HG02938 (cell line): Measurements from ENCODE around the gene ATPAF1.

Experiments used
- ATAC-seq: cut with Tn5 transposase; IDR thresholded peaks from one replicate; pipeline ENCODE4 v1.9.1; 2021; ENCODE audit warnings: mild to moderate bottlenecking, moderate library complexity; ENCODE audit not compliant: unreplicated experiment

ATPAF1 gene

DNA sequence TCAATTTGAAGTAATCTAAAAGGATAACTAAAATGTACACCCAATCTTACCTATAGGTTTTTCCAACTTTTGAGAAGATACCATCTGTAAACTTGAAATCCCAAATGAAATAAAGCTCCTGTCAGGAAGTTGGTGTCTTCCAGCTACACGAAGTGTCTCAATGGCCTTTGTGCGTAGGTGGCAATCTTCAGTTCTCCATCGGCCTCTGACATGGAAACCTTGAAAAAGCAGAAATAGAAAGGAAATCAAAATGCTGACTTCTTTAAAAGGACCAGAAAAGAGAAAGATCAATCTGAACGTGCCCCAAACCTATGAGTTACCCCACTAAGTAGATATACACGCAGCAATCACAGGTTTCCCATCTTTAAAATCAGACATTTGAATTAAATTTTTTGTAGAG, 74.1 kb downstream of the ATPAF1 start:
- no peak for ATAC-seq

DNA sequence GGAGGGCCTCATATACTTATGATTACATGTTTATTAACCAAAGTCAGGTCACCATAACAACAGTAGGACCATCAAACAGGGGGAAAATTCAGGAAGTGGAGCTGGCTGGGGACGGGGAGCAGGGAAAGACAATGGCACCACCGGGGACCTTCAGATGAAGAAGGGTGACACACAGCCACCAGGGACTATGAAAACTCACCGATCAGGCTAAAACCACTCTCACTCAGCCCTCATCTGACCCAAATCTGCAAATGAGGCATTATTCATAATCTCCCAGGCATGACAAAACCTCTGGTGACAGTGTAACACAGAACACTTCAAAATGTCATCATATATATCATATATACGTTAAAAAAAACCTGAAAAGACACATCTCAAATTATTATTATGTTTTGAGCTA, 75.3 kb downstream of the ATPAF1 start:
- ATAC-seq = no peak

DNA sequence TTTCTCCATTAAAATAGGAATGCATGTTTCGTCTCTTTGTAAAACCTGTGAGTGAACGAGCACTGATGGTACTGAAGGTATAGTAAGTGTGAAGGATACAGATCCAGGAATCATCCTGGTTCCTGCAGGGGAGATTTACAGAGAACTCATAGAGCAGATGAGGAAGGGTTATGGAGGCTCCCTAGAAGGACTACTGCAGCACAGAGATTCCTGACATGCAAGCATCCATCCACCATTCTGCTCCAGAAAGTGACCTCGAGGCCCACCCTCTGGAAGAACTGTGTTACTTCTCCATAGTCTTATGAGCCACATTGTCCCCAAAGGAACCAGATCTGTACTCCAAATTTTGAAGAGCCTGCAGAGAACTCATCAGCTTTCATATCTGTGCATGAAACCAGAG, 78.6 kb downstream of the ATPAF1 start:
- ATAC-seq = no peak

DNA sequence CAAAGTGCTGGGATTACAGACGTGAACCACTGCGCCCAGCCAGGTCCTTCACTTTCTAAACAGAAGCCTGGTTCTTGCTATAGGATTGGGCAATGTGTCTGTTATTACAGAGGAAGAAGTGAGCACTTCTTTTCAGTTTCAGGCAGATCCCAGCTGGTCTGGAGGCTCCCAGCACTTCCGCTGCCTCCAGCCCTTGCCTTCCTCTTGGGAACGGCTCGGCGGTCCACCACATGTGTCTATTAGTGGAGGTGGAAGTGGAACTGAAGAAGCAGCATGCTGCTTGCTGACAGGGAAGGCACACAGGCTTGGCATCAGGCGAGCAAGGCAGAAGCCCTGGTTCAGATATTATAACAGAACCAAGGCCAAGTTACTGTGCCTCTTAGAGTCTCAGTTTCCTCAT, 81.1 kb downstream of the ATPAF1 start:
- no peak for ATAC-seq

DNA sequence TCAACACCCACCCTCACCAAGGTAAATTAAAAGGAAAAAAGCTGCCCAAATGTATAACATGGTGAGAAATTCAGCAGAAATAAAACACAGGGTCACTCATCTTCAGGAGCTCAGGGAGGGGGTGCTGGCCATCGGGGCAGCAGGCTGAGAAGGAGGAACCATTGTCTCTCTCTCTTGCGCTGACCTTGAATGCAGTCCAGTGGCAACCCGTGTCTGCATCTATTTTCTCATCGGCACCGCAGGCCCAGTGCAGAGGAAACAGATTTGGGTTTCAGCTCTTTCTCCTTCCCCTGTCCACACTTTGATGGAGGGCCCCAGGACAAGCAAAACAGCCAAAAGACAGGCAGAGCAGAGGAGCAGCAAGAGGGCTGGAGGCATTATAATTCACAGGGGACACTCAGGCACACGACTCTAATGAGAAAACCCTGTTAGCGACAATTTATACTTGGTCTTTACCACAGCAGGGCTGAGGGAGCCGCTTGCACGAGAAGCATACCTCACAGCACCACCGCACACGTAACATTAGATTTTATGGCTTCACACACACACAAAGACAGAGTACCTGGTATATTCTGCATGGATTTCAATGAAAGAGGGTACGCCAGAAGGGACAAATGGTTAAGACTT, 82.7 kb downstream of the ATPAF1 start:
- ATAC-seq = no peak

DNA sequence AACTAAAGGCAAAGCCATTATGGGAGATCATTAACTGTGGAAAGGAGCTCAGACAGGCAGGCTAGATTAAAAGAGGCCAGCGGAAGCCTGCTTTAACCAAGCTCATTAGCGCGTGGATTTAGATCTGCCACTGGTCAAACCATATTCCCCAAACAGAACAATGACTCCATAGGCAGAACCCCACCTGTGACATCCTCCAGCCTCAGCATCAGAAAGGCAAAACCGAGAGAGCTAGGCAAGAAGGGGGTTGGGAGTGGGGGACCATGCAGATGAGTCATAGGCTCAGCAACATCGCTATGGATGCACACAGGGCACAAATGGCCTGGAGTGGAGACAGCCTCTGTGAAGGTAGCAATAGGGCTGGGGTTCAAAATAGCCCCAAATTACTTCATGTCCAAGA, 84.7 kb downstream of the ATPAF1 start:
- no peak for ATAC-seq

DNA sequence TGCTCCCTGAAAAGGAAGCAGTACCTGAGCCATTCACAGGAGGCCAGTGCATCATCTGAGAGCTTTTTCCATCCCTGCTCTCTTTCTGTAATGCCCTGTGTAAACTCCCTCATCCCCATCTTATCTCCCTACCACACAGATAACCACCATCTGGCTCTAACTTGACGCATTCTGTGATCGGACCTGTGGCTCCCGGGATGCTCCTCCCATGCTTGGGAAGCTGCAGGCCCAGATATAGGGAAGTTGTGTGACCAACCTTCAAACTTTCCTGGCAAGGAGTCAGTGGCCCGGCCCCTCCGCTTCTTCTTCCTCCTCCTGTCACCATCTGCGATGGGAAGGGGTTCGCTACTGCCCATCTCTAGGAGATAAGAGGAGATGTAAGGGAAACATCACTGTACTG, 85.2 kb downstream of the ATPAF1 start:
- no peak for ATAC-seq
